Stimulated activated CD4-positive, alpha-beta T cell treated with anti-CD3 and anti-CD28 coated beads, Interleukin-4, amount 100 ng/mL, for 24 hours (primary cell): ENCODE results near the gene LSM12.

Experiments used
- DNase-seq: peaks from one replicate; pipeline ENCODE4 v3.0.0-alpha.2; 2020

LSM12 gene

DNA sequence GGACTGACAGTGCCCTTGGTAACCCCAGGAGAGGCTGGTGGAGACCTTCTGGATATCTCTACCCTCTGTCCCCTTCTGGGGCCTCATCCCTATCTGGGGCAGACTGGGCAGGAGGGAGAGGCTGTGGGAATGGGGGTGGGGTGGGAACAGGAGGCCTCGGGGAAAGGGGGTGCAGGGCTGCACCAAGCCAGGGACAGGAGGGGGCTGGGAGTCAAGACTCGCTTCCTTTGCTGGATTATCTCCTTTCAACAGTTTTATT, 28.8 kb upstream of the LSM12 start:
- no peak for DNase-seq

DNA sequence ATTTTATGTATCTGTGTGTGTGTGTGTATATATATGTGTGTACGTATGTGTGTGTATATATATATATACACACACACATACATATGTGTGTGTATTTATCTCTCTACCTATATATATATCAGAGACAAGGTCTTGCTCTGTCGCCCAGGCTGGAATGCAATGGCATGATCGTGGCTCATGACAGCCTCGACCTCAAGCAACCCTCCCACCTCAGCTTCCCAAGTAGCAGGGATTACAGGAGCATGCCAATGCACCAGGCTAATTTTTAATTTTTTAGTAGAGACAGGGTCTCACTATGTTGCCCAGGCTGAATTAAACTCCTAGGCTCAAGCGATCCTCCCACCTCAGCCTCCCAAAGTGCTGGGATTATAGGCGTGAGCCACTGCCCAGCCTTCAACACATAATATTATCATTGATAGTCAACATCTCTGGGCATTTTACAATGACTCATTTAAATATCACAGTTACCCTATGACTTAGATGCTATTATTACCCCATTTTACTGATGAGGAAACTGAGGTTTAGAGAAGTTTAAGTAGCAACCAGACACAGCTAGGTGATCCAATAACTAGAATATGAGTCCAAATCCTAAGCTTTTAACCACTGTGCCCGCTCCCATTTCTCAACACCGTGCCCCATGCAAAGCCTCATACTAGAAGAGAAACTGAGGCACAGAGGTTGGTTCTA, 28.4 kb upstream of the LSM12 start:
- DNase-seq = no peak

DNA sequence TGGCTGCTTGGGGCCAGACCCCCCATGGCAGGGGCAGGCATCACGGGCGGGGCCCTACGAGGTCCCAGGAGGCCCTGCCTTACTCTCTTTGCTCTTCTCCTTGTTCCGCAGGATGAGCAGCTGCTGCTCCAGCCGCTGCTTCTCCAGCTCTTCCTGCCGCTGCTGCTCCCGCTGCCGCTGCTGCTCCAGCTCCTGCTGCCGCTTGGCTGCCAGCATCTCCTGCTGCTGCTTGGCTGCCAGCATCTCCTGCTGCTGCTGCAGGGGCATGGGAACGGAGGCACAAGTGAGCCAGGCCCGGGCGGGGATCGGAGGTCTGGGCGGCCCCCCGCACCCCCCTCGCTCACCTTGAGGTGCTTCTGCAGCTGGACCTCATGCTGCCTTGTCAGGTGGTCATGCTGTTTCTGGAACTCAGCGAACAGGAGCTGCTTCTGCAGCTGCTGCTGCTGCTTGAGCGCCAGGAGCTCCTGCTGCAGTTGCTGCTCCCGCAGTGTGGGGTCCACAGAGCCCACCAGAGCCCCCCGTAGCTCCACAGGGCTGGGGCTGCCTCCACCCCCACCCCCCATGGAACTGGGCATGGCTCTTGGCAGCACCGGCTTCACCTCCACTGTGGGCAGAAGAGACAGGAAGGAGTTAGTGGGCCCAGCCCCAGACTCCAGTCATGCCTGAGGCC, 26.9 kb upstream of the LSM12 start:
- no peak for DNase-seq

DNA sequence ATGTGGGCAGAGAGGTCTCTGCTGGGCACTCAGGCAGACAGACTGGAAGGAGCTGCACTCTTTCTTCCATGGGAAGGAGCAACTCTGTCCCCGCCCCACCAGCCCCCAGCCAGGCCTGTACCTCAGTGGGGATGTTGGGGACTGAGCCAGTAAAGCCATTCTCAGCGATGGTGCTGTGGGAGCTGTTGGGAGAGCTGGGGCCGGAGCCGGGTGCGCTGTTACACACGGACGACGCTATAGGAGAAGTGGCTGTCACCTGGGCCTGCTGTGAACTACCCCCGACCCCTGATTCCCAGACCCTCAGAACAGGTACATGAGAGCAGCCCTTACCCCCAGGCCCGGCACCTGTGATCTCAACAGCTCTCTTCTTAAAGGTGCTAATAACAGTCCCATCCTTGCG, 25.6 kb upstream of the LSM12 start:
- DNase-seq = no peak

DNA sequence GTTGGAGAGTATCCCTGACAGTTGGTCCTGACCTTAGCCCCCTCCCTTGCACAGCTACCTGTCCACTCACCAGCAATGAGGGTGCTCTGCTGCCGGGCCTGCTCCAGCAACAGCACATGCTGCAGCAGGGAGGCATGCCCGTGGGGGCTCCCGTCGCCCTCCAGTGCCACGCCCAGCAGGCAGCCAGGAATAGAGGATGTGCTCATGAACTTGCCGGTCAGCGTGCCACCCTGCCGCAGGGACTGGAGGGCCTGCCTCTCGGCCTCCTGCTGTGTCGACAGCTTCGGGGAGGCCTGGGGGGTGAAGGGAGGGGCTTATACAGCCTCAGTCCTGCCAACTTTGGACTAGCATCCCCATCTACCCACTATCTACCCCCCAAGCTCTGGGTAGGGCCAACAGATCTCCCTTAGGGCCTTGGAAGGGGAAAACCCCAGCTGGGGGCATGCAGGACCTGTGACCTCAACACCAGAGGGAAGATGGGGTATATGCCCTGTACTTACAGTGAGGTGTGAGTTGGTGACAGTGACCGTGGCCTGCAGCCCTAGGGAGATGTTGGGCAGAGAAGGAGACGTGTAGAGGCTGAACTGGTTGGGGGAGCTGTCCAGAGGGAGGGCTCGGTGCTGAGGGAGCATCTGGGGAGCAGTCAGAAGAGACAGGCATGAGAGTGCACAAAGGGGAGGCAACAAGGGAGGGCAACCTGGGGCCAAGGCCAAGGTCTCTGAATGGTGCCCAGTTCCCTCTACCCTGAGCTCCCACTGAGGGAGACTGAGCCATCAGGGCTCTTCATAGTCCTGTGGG, 24.9 kb upstream of the LSM12 start:
- no peak for DNase-seq

DNA sequence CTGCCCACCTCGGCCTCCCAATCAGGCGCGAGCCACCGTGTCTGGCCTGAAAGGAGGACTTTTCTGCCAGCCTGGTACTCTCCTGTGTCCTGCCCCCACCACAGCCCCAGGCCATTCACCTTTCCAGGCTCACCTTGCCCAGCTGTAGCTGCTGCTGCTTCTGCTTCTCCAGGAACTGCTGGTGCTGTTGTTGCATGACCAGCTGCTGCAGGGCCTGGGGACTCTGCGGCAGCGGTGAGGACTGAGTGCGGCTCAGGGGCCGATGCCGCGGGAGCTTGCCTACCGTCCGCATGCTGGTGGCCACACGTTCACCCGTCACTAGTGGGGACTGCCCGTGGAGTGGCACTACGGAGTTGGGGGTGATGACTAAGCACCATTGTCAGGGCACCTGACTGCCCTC, 21.8 kb upstream of the LSM12 start:
- DNase-seq = no peak

DNA sequence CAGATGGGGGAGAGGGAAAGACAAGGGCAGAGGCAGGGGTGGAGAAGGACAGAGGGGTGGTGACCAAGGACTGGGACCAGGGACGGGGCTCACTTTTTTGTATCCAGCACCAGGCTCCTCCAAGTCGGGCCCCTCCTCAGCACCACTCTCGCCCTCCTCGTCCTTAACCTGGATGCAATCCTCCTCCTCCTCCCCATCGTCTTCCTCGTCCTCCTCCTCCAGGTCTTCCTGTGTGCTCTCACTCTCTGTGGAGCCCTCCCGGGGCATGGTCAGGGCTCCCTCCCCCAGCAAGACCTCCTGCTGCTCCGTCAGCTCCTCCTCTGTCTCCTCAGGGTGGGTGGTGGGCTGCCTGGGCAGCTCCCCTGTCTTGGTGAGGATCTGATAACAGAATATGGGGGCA, 20.8 kb upstream of the LSM12 start:
- DNase-seq = no peak

DNA sequence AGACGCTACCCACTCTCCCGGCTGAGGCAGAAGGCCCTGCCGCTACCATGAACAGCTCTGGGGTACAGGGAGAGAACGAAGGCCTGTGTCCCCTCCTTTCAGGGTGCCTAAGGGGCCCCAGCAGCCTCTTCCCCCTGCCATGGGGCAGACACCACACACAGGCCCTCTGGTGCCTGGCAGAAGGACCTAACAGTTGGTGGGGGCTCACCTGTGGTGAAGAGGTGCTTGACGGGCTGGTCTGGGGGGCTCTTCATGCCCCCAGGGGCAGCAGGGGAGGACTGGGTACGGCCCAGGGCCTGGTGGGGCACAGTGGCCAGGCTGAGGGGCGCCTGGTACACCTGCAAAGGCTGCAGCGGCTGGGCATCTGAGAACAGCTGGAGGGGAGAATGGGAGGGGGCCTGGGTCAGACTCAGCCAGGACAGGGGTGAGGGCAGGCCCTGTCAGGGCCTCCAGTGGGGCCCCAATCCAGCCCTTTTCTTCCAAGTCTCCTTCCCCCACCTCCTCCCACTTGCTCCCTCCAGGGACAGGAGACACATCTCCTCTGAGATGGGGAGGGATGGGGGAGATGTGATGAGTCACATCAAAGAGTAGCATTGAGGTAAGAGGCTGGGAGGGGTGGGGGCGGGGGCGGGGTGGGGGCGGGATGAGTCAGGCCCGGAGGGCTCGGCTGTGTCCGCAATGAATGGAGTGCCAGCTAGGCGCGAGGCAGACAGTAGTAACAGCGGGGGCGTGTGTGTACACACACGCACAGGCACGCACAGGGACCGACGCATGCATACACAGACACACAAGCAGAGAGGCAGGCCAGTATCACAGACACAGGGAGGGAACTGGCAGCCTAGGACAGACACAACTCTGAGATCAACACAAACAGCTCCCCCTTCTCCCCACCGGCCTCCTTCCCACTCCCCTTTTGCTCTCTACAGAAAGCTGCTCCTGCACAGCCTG, 20.2 kb upstream of the LSM12 start:
- DNase-seq = peak; percentile 71

DNA sequence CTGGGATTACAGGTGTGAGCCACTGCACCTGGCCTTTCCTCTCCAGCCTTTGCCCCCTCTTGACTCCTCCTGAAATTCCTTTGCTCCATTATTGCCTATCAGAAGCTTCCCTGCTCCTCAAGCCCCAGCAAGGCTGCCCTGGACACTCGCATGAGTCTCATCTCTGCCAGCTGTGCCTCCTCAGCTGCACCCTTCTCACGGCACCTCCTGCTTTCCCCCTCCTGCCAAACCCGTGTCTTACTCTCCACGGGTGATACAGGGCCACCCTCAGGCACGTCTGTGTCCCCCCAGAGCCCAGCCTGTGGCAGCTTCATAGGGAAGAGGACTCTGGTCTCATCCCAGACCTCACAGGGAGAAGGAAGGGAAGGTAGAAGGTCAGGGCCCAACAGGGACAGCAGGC, 19.4 kb upstream of the LSM12 start:
- no peak for DNase-seq

DNA sequence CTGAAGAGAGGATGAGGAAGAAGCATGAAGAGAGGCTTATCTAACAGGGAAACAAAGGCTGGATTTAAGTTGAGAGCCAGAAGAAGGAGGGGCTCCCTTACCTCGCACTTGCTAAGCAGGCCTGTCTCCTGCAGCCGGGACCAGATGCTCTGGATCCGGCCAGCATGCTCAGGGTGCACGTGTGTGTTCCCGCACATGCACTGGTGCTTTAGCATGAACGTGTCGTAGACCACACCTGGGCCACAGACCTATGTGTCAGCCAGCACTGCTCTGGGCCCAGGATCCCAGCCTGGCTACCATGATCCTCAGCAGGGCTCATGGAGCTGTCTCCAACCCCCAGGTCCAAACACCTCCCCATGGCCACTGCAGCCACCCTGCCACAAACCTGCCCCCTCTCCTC, 18.4 kb upstream of the LSM12 start:
- no peak for DNase-seq

DNA sequence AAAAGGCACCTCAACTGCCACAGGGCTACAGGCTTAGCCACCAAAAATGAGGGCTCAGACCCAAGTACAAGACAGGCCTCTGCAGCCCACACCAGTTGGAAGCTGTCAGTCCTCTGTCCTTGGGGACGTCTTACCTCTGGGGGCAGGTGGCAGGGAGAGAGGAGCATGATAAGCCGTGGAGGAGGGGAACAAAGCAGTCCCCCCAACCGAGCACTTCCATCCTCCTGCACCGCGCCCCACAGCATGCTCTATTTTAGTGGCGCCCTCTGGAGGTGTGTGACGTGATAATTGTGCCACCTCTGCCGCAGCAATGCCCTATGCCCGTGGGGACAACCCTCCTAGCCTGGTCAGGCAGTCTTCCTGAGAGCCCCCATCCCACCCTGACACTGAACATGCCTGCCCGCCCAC, 17.7 kb upstream of the LSM12 start:
- peak; percentile 47 for DNase-seq

DNA sequence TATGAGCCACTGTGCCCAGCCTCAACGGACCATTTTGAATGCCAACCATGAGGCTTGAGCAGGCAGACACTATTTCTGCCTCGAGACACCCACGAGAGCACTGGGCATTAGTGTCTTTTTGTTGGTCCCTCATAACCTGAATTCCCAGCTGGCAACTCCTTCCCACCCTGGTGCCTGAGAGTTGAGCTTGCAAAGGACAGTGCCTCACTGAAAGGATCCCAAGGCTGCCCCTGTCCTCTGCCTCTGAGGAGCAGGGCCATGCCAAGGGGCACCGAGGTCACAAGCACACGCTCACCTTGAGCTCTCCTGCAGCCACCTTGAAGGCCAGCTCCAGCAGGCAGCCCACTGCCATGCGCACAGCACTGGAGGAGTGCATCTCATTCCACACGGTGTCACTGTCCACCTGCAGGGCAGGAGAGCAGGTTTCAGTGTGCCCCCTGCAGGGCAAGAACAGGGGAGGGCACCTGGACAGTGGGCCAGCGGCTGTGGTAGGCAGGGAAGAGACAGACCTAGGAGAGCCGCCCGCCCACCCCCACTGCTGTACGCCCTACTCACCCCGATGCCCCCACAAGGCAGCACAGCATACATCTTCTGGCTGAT, 16.9 kb upstream of the LSM12 start:
- DNase-seq = no peak

DNA sequence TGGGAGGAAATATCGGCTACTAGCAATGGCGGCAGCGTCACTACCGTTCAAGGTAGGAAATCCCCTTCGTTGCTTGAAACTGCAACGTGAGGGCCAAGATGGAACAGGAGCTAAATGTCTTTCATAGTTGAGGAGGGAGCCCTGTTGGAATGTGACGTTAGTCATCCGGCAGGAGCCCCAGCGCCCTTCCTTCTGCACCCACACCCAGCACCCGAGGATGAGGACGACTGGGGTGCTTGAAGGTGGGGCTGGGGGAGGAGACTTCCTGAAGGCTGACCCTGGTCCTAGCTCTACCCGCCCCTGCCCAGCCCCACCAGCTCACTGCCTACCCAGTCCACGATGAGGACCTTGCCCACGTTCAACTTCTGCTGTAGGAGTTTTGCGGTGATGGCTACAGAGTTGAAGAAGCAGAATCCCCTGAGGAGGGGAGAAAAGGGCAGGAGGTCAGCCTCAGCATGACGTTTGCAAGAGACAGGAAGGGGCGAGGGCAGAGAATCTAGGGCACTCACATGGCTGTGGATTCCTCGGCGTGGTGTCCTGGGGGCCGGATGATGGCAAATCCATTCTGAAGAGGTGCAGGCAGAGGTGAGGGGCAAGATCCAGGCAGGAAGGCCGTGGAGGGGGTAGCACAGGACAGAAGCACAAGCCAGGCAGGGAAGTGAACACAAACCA, 15.9 kb upstream of the LSM12 start:
- no peak for DNase-seq

DNA sequence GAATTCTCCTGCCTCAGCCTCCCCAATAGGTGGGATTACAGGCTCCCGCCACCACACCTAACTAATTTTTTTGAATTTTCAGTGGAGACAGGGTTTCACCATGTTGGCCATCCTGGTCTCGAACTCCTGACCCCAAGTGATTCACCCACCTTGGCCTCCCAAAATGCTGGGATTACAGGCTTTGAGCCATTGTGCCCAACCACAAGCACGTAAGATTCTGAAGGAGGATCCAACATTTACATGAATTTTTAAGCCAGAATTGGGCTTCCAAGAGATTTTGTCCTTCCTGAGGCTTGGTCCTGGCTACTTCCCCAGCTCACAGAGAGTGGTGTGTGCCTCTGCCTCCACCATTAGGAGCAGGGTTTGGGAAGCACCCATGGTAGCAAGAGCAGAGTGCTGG, 15.2 kb upstream of the LSM12 start:
- no peak for DNase-seq

DNA sequence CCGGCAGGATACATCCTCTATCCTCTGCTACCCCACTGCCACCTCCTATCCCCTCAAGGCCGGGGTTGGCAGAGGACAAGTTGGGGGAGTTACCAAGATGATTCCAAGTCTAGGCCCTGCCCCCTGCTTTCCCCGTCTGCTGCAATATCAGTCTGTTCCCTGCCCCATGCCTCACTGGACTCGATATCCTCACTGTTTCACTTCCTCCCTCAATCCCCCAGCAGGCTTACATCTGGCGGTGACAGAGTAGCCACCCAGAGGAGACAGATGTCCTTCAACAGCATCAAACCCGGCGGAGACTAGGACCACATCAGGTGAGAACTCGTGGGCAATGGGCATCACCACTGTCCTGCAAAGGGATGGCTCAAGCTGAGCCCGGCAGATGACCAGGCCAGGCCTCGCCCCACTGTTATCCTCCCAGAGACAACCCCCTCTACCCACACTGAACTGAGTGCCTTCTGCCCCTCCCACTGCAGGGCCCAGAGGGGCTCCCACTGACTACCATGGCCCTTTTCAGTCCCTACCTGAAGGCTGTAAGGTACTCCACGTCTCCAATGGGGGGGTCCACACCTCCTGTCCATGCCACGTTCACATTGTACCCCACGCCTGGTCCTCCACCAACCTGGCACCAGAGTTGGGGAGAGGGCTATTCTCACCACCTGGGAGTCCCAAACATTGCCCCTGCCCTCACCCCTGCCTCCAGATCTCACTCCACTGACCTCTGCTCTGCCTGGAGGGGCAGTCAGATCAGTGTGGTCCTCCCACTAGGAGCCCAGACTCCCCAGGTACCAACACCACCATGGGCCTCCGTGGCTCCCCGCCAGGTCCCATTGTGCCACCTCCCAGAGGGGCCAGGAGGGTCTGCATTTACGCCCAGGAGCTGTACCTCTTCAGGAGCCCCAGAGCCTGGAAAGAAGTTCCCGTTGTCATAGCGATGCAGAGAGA, 13.7 kb upstream of the LSM12 start:
- DNase-seq = no peak

DNA sequence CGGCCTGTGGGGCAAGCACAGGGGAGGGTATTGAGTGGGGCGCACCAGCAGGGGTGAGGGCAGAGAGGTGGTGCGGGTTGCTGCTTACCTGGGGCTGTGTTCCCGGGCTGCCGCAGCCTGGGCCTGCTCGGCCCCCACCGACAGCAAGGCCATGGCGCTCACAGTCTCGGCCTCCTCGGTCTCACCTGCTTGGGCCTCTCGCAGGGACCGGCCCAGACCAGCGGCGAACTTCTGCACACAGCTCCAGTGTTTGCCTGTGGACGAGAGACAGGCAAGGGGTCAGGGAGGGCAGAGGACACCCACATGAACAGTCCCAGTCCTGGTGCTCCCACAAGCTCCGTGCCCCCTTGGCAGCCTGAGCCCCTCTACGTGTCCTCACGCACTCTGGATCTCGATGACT, 11.9 kb upstream of the LSM12 start:
- no peak for DNase-seq

DNA sequence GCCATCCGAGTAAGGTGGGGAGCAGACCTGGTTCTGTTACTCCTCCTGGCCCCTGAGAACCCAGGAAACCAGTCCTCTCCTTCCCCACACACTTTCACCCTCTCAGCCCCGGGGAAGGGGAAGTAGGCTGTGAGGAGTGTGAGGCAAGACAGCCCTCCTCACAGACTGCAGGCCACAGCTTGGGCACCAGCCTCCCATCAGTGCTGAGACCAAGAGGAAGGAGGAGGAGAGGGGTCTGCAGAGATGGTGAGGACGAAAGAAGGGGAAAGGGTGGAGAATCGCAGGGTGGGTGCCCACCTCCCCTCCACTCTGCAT, 11.1 kb upstream of the LSM12 start:
- no peak for DNase-seq

DNA sequence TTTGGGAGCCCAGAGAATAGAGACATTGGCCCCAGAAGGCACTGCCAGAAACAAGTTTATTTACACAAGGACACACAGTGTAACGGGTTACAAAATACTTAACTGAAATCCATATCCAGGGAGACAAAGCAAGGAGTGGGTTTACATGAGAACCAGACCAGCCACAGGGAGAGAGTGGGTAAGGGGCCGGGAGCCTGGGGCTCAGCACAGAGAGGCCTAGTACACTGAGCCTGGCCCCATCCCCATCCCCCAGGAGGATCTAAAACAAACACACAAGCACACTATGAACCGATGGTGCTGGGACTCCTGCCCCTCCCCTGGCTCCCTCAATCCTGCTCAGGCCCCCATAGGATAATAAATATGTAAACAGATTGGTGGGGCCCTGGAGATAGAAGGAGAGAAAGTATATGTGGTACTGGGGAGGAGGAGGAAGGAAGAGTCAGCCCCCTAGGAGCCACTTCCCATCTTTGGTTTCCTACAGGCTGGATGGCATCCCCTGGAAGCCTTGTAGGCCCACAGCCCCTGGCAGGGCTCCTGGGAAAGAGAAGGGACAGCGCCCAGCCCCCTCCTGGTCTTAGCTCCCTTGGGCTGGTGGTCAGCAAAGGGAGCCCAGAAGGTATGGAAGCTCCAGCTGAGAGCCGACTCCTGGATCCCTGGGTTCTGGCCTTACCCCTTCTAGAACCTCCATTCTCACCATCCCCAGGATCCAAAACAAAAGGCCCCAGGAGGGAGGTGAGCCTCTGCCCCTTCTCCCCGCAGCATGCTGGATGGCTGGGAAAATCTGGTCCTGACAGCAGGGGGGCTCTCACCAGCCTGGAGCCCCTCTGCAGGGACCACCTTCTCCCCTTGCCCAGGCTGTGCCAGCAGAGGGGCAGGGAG, 10.5 kb upstream of the LSM12 start:
- no peak for DNase-seq

DNA sequence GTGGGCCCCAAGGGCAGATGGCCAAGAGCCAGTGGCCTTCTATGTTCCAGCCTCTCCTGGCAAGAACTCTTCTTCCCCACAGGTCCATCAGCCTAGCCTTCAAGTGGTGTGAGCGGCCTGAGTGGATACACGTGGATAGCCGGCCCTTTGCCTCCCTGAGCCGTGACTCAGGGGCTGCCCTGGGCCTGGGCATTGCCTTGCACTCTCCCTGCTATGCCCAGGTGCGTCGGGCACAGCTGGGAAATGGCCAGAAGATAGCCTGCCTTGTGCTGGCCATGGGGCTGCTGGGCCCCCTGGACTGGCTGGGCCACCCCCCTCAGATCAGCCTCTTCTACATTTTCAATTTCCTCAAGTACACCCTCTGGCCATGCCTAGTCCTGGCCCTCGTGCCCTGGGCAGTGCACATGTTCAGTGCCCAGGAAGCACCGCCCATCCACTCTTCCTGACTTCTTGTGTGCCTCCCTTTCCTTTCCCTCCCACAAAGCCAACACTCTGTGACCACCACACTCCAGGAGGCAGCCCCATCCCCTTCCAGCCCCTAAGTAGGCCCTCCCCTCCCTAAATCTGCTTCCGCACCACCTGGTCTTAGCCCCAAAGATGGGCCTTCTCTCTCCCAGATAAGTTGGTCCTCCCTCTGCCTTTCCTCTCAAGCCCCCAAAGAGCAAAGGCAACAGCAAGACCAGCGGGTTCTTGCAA, 9.3 kb upstream of the LSM12 start:
- DNase-seq = no peak

DNA sequence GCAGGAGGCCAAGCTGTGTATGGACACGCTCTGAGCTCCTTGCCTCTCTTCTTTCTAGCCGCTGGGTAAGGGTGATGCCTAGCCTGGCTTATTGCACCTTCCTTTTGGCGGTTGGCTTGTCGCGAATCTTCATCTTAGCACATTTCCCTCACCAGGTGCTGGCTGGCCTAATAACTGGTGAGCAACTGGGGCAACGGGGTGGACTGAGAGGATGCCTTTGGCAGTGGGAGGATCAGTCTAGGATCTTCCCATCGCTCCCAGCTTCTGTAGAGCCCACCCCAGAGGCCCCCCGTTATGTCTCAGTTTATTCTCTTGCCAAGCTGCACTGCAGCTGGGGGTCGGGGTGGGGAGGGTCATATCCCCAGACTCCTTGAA, 8.4 kb upstream of the LSM12 start:
- no peak for DNase-seq
